GM19468 (cell line): ENCODE results near the gene ANKH.
A peak's percentile ranks its signal among the peaks of the same experiment; 100 is the strongest.
"Not testable (repeated sequence)": the region's sequence is repeated elsewhere in the genome, so short reads cannot be mapped to it uniquely, and the experiment has no call there.

Experiments used
- ATAC-seq: cut with Tn5 transposase; IDR thresholded peaks from one replicate; pipeline ENCODE4 v1.9.1; 2021; ENCODE audit warnings: mild to moderate bottlenecking, moderate library complexity, moderate number of reproducible peaks; ENCODE audit not compliant: unreplicated experiment; ENCODE audit errors: extremely low read depth

ANKH gene

DNA sequence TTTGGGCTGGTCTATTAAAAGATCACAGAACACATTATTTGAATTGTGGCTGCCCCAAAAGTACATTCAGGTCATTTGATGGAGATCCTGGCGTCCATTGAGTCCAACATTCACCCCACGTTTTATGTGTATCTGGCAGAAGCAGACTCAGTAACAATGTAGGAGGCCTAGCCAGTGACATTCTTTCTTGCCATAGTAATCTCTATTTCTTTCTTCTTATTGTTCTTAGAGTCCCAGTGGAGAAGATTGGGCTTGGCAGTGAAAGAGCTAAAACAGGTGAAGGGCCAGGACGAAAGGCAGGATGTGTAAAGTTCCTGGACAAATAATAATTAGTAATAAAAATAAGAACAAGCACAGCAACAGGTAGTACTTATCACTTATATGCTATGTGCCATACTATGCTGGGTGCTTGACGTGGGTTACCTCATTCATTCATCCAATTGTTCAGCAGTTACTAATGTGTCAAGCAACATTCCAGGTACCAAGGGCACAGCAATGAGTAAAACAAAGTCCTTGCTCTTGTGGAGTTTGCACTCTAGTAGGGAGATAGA, 12.6 kb upstream of the ANKH start:
- ATAC-seq, result no peak

DNA sequence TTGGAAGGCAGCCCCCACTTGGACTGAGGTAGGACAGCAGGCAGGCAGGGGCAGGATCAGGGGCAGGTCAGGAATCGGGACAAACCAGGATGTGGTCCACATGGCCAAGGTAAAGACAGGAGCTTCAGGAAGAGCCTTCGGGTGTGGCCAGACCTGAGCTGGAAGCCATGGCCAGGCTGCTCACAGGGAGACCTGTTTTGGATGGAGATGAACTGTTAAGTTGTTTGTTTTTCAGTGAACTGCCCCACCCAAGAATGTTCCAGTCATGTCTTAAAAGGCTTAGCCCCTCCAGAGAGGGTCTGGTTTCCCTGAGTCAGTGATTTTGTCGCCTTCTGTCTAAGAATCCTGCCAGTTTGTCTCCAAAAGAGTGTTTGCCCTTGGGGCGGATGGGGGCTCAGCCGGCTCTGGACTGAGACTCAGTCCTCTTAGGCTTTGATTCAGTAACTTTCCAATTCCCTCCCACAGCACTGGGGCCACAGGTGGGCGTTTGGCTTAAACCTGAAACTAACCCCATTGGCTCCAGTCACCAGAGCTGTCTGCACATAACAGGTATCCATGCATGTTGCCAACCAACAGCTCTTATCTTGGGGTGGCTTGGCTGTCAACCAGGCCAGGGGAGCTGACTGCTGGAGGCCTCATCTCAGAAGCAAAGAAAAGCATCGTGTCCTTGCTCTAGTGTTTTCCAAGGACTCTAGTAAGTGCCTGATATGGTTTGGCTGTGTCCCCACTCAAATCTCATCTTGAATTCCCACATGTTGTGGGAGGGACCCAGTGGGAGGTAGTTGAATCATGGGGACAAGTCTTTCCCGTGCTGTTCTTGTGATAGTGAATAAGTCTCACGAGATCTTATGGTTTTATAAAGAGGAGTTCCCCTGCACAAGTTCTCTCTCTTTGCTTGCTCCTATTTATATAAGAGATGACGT, 11.3 kb upstream of the ANKH start:
- ATAC-seq, result no peak

DNA sequence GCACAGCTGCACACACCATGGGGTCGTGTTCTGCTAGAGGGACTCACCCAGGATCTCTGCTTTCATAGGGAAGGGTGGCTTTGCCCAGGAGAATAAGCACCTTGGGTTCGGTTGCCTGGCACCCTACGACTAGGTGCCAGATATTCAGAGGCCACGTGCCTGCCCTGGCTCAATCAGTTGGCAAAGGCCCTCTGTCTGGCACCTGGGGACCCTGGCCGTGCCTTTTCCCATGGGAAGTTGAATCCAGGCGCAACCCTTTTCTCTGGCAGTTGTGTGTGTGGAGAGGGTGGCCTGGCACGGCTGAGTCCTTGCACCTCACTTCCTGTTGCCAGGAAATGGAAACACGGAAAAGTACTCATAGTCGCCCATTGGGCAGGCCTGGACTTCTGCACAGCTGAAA, 10.2 kb upstream of the ANKH start:
- no peak for ATAC-seq

DNA sequence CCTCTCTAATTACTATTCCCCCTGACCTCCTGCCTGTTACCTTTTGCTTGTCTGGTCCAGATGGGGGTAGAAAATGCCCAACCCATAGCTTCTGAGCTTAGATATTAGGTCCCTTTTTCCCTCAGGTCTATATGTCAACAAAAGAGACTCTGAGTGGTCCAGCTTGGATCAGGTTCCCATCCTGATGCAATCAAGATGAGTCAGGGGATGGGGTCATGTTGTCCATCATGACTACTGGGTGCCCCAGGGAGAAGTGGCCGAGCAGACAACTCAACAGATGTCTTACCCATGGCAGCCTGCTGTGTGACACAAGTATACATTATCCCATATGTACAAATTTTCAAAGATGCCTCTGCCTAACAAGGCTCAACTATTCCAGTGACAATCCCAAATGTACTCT, 9.1 kb upstream of the ANKH start:
- ATAC-seq, result no peak

DNA sequence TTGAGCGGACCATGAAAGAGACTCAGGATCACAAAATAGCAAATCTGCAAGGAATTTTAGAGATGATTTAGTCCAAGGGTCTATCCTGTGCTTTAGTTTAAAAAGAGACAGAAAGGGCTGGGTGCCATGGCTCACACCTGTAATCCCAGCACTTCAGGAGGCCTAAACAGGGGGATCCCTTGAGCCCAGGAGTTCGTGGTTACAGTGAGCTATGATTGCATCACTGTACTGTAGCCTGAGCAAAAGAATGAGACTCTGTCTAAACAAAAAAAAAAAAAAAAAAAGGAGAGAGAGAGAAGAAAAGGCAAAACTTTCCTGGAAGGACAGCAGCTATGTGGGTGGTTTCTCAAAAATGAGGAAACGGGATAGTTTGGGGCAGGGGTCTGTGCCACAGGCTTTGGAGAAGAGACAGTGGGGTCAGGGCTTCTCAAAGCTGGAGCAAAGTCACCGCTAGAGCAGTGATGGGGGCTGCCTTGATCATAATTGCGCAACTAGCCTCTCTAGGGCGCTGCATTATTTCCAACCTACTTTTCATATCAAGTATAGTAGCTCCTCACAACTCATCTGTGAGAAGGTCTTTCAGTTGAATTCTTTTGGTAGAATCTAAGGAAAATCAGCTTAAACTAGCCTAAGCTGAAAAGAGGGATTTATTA, 8.5 kb upstream of the ANKH start:
- no peak for ATAC-seq

DNA sequence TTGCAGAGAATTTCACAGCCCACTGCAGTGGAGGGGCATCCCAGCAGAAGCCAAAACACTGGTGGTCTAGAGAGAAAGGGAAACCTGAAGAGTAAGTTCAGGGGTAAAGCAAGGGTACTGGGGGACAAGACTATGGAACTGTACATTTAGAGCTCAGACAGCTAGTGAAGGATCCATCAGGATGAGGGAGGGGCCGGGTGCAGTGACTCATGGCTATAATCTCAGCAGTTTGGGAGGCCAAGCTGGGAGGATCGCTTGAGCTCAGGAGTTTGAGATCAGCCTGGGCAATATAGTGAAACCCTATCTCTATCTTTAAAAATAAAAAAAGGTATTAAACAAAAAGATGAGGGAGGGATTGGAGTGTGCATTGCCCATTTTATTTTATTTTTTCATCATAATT, 7.8 kb upstream of the ANKH start:
- ATAC-seq, result no peak

DNA sequence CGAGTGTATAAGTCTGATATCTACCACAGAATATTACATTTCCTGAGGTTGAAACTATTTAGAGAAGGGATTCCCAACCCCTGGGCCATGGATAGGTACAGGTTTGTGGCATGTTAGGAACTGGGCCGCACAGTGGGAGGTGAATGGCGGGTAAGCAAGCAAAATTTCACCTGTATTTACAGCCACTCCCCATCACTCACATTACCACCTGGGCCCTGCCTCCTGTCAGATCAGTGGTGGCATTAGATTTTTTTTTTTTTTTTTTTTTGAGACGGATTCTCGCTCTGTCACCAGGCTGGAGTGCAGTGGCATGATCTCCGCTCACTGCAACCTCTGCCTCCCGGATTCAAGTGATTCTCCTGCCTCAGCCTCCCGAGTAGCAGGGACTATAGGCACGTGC, 6.6 kb upstream of the ANKH start:
- ATAC-seq, result not testable (repeated sequence)

DNA sequence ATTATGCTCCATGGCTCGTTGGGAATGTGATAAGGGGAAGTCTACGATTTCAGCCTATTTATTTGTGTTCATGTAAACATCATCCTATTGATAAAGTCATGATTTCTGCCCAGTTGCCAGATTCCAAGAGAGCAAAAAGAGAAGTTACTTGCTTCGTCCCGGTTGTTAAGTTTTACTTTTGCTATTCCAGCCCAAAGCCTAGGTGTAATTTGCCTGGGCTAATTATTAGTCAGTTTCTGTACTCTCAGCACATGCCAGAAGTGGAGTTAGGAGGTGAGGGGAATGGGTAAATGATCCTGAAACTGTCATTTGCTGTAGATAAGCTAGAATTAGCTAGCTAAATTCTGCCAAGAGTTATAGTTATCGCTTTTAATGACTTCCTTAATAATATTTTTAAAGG, 4.5 kb upstream of the ANKH start:
- ATAC-seq, result no peak

DNA sequence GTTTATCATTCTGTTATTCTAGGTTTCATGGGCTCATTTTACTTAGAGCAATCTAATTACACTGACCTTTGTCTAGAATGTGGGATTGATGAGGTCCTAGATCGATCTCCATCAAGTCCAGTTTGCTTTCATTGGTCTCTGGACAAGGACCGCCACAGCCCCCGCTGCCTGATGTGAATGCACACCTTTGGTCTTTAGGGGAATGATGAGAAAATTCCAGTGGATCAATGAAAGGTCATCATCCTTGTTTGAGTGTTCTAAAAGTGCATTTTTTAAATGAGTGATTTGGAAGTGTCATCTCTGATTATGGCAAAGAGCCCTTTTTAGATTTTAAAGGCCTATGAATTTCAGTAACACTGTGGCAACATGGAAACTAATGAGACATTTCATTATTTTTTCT, 2.2 kb upstream of the ANKH start:
- no peak for ATAC-seq

DNA sequence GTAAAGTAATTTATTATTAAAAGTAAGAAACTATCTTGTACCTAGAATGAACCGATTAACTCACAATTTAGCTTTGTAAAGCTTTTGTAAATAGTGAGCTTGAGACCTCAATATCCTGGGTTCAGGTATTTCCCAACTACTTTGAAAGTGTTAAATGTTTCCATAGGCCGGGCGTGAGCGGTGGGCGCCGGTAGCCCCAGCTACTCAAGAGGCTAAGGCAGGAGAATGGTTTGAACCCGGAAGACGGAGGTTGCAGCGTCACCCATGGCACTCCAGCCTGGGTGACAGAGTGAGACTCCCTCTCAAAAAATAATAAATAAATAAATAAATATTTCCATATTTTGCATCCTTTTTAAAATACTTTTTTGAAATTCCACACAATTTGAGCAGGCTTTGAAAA, 1.5 kb upstream of the ANKH start:
- no peak for ATAC-seq

DNA sequence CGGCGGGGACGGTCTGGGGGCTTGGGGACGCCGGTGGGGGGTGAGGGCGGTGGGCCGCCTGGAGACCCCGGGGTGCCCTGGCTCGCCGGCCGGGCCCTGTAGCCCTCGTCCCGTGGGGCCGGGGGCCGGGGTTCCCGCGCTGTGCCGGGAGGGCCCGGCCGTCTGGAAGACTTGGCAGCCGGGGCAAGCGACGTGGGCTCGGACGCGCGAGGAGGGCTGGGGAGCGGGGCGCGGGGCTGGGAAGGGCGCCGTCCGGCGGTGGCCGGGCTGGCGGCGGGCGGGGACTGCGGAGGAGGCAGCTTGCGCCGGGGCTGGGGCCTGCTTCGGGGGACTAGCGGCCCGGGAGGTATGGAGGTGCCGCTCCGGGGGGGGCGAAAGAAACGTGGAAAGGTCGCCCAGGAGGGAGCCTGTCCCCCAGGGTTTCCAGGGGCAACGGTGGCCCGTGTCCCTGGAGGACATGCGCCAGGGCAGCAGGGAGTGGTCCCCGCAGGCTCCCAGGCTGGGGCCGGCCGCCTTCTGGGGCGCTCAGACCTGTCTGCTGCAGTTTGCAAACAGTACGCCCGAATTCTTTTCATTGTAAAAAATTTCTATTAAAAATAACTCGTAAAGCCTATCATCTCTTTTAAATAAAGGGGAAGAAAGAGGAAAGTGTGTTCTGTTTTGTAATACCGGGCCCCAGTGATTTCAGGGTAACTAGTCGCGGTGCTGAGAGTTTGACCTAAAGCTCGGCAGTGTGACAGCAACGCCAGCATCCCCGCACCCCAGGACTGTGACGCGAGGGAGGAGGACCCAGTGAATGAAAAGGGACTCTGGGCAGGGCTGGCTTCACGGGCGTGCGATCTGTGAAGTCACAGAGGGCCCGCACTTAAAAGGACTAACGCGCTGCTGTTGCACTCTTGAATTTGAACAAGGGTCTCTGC, 752 bp upstream of the ANKH start:
- peak; percentile 41 for ATAC-seq

DNA sequence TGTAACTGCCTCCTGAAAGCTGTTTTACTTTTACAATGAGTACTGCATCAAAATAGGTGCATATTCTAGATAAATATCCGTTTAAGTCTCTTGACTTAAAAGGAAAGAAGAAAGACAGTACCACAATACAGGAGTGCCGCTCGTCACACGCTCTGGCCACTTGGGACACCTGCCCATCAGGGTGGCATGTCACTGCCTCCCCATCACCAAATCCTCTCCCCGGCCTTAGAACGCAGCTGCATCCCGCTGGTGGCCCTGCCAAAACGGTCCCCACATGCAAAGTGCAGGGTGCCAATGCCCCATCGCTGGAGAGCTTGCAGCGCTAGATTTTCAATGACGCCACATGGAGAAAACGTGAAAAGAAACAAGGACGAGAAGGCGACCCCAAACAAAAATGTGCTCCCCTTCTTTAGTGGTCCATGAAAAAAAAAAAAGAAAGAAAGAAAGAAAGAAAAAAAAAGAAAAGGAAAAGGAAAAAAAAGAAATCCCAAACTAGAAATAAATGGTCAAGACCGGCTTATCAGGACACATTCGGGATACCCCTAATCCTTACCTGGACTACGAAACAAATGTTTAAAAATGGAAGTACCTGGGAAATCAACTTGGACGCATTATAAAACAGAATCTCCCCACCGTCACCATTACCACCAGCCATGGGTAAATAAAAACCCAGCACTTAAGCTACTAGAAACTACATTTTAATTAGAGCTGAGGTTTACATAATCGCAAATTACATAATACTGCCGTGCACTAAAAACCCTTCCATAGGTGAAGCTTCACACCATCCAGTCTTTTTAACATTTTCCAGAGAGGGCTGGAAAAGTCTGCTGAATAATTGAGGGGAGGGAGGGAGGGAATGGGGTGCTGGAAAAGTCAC, 1.0 kb downstream of the ANKH start:
- no peak for ATAC-seq

DNA sequence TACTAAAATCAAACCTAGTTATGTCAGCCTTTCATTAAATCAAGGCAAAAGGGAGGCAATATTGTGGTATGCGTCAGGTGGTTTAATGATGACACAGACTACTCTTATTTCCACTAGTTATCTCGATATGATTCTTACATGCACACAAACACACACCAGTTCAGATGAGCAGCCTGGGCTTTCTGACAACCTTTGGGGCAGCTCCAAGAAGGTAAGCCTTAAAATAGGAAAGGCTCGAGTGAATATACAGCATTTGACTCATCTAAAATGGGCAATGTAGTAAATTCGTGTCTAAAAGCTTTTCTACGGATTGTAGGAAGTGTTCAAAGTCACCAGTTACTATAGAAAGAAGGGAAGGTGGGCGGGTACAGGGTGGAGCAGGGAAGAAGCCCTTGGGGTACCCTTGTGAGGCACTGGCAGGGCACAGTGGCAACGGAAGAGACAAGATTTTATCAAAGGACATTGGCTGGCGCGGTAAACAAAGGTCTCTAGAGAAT, 1.9 kb downstream of the ANKH start:
- ATAC-seq, result no peak

DNA sequence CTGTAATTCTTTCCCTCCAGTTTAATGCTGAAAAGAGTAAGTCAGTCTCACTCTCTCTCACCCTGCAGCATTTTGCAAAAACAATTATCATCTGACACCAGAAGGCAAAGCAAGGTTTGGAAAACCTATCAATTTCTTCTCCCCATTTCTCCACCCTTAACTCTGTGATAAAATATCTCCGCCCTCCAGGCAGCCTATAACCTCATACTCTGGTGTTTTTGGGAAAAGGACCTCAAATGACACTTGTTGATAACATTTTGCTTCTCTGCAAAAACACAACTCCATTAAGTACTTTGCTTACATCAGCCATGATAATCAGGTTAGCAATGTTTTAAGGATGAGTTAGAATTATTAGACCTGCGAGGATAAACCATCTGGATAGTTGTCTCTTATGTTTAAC, 2.3 kb downstream of the ANKH start:
- ATAC-seq, result no peak

DNA sequence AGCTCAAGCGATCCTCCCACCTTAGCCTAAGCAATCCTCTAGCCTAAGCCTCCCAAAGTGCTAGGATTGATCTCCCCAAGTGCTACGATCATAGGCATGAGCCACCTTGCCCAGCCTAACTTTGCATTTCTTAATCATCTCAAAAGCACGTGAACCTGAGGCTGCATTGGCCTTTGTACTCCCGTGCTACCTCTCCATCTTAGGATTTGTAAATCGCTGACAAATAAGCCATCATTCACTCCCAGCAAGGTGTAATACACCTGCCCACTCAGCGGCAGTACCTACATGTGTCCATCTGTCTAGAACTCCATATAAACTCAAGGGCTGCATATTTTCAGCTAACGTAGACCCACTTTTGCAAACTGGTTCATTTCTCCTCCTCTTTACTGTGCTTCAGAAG, 2.8 kb downstream of the ANKH start:
- no peak for ATAC-seq

DNA sequence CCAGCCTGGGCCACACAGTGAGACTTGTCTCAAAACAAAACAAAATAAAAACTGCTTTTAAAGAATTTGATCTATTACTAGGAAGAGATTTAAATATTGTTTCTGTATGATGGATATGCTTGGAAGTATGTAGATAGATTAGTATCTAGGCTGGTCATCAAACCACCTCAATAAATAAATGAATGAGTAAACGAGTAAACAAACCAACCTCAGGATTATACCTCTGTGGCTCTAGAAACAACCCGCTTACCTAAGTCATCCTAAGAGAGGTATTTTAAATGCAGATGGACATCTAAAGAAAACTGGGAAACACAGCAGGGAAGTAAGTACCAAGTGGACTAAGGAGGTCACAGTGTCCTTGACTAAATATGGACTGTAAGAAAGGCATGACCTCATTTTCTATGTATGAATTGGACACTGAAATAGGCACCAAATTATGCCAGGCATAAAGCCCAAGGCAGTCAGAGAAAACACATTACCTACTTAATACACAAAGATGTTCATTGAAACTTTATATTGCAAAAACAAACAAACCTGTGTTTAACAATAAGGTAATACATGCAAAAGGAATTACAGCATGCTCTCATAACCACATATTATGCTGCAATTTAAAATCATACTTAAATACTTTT, 7.3 kb downstream of the ANKH start:
- no peak for ATAC-seq

DNA sequence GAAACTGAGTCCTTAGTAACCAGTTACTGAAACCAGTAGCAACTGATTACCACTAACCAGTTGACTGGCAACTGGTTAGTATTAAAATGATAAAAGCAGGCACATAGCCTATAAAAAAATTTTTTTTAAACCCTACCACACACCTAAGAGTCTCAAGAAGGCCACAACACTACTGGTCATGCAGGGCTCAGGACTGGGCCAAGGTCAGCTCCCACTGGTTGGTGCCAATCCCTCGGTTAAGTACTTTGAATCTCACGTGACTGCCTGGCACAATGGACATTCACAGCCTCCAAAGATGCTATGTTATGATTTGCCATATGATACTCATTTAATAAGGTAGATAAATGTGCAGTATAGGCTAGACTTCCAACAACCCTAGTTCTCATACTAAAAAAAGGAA, 8.5 kb downstream of the ANKH start:
- no peak for ATAC-seq

DNA sequence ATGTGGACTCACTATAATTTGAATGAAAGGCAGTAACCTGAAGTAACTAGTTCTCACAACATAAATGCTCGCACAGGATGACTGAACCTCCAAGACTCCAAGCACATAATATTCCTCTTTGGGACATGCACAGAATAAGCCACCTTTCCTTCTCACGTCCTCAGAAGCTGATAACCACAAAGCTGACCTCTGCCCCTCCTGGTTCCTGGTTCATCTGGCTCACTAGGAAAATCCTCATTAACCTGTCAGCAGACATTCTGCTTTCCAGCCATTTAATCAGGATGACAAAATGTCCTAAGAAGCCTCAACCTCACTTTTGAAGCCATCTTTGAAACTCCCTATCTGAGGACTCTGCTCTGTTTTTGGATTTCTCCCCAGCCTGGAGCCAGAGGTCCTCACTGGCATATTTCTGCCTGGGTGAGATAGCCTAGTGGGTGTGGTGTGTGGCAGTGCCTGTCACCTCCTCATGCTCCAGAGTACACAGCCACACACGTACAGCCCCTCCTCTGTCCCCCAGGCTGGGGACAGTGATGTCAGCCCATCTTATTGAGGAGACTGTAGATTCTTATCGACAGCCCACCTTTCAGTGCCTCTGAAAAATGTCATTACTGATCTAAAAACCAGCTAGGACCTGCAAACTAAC, 10.3 kb downstream of the ANKH start:
- ATAC-seq, result no peak
